ENCODE data around the gene GRB10.

DNA sequence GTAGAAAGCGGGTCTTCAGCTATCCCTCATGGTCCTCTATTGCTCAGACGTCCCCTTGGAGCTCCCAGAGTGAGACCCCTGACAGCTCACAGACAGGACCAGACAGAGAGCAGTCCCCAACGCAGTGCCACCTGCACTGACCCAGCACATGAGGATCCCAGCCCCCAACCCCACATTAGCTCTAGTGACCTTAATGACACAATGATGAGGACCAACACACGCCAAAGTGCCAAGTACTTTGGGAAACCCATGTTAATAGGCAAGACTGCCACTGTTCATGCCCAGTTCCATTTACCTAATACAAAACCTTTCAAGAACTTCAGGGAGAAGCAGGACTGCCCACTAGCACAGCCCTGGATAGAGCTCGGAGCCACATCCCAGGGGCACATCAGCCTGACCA lies 5.7 kb upstream of the GRB10 start:
- no peak for TF ChIP-seq POLR2A (IDR thresholded peaks at IDR 0.05)
- no peak for TF ChIP-seq CTCF (IDR thresholded peaks at IDR 0.05)

All from gastroesophageal sphincter (tissue), 3 donors.